Testis (tissue), 2 donors: ENCODE results near the gene TTC19.

ENCODE experiments used
- POLR2A ChIP-seq: fragments of 450-650 bp; IDR thresholded peaks from one replicate; pipeline ENCODE4 v1.6.1; 2017; ENCODE audit warnings: antibody characterized with exemption, mild to moderate bottlenecking, moderate library complexity
- TF ChIP-seq, protein P1 (sequence below), 3 experiments: fragments of 450-650 bp in 2 of 3; fragments of 200-600 bp in 1 of 3; sonication (generic) in 1 of 3; IDR thresholded peaks; one replicate each; pipeline ENCODE4 v1.5.1; 2016 to 2019; ENCODE audit warnings: antibody characterized with exemption in 3 of 3, mild to moderate bottlenecking in 2 of 3, moderate library complexity in 1 of 3

DNA sequence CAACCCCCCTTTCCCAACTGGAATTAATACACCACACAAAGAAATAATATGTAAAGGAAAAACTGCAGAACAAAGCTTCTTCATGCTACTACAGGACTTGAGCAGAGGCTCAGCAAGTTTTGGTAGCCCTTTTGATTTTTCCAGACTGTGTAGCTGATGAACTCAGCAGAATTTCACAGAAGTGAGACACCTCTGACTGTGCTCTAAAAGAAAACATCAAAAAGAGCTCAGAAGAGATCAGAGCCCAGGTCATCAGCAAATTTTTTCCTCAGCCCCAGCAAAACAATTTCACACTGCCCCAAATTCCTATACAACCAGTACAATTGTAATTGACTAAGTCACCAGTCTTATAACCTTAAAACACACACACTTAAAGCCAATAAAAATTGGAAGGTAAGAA, 38.0 kb downstream of the TTC19 start:
- TF ChIP-seq, protein P1, sequence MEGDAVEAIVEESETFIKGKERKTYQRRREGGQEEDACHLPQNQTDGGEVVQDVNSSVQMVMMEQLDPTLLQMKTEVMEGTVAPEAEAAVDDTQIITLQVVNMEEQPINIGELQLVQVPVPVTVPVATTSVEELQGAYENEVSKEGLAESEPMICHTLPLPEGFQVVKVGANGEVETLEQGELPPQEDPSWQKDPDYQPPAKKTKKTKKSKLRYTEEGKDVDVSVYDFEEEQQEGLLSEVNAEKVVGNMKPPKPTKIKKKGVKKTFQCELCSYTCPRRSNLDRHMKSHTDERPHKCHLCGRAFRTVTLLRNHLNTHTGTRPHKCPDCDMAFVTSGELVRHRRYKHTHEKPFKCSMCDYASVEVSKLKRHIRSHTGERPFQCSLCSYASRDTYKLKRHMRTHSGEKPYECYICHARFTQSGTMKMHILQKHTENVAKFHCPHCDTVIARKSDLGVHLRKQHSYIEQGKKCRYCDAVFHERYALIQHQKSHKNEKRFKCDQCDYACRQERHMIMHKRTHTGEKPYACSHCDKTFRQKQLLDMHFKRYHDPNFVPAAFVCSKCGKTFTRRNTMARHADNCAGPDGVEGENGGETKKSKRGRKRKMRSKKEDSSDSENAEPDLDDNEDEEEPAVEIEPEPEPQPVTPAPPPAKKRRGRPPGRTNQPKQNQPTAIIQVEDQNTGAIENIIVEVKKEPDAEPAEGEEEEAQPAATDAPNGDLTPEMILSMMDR (IDR thresholded peaks at IDR 0.05) = no peak
- no peak for TF ChIP-seq POLR2A
